IPS DF 4.7 (cell line): ENCODE data around the gene SMYD3.
"Not testable (repeated sequence)": the region's sequence is repeated elsewhere in the genome, so short reads cannot be mapped to it uniquely, and the experiment has no call there.

Source experiments
- DNase-seq: peaks from one replicate; pipeline ENCODE4 v3.0.0-alpha.2; 2013; ENCODE audit warnings: low spot score; ENCODE audit errors: extremely low read depth

The SMYD3 gene

GRCh38 chr1:245858022-245858721, 648.9 kb downstream of the SMYD3 start:
- DNase-seq = no peak

- no peak for DNase-seq
Measured at GRCh38 chr1:245856944-245857531, 650.0 kb downstream of the SMYD3 start.

GRCh38 chr1:245855846-245856730, 651.0 kb downstream of the SMYD3 start:
- no peak for DNase-seq

- DNase-seq = no peak
Measured at GRCh38 chr1:245853291-245853690, 653.8 kb downstream of the SMYD3 start.

- DNase-seq = no peak
Measured at GRCh38 chr1:245843101-245843500, 664.0 kb downstream of the SMYD3 start.

GRCh38 chr1:245842106-245842505, 665.0 kb downstream of the SMYD3 start:
- no peak for DNase-seq

- DNase-seq = no peak
Measured at GRCh38 chr1:245840971-245841370, 666.1 kb downstream of the SMYD3 start.

GRCh38 chr1:245837718-245838117, 669.4 kb downstream of the SMYD3 start:
- DNase-seq = no peak

GRCh38 chr1:245835386-245835785, 671.7 kb downstream of the SMYD3 start:
- no peak for DNase-seq

- DNase-seq = no peak
Measured at GRCh38 chr1:245834002-245834401, 673.1 kb downstream of the SMYD3 start.

- no peak for DNase-seq
Measured at GRCh38 chr1:245832771-245833527, 674.1 kb downstream of the SMYD3 start.

- no peak for DNase-seq
Measured at GRCh38 chr1:245831518-245831917, 675.6 kb downstream of the SMYD3 start.

GRCh38 chr1:245829826-245830225, 677.3 kb downstream of the SMYD3 start:
- no peak for DNase-seq

GRCh38 chr1:245829194-245829593, 677.9 kb downstream of the SMYD3 start:
- DNase-seq = no peak

- no peak for DNase-seq
Measured at GRCh38 chr1:245827301-245827700, 679.8 kb downstream of the SMYD3 start.

GRCh38 chr1:245825128-245825901, 681.8 kb downstream of the SMYD3 start:
- no peak for DNase-seq

GRCh38 chr1:245823408-245824147, 683.5 kb downstream of the SMYD3 start:
- DNase-seq = no peak

GRCh38 chr1:245822996-245823395, 684.1 kb downstream of the SMYD3 start:
- DNase-seq = no peak

GRCh38 chr1:245818363-245818762, 688.7 kb downstream of the SMYD3 start:
- not testable (repeated sequence) for DNase-seq

GRCh38 chr1:245816496-245816895, 690.6 kb downstream of the SMYD3 start:
- not testable (repeated sequence) for DNase-seq
